Measurements from ENCODE around the gene NUDT8. TPM values are rescaled to one million over a fixed set of nuclear protein-coding genes. Genes with fewer than 3 reads are reported as not detected.

NUDT8 gene
- total and polyA plus RNA-seq, 2 experiments from 2014 or later = 5.0 to 15.1 TPM

DNA sequence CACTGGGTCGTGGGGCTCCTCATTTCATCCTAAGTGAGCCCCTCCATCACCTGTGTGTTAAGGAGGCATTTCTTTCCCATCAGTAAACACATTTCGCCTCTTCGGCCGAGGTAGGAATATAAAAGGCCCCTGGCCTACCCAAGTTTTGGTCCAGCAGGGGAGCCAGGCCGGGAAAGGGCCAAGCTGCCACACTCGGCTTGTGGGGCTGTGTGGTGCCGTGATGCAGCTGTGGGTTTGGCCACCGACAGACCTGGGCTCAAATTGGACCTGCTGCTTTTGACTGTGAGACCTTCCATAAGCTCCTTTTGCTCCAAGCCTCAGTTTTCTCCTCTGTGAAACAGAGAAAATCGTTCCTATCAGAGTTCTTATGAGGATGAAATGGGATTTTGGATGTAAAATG is 22.2 kb downstream of the NUDT8 start:
- H2AFZ ChIP-seq = peak overlapping the region; percentile 66; the same call in 1 of the 2 replicates
- TF ChIP-seq EZH2 (IDR thresholded peaks at IDR 0.05; ENCODE audit: low read depth, unreplicated experiment) (no peak), NANOG (IDR thresholded peaks at IDR 0.05; ENCODE audit: borderline replicate concordance) (no peak), ZNF114 (CRISPR knock-in tag; IDR thresholded peaks at IDR 0.05) (no peak)
- H3K9me2 ChIP-seq (ENCODE audit: insufficient read depth) = no peaks in the 10 kb centered on the region
- no peaks in the 10 kb centered on the region for H4K20me1 ChIP-seq (replicated peaks; ENCODE audit: insufficient read depth)
- H3K4me2 ChIP-seq = peak overlapping the region; percentile 96
- no peak overlapping the region for H3K27ac ChIP-seq (ENCODE audit: low read depth)
- peaks cover 1% of the 10 kb centered on the region for H3K27me3 Mint-ChIP-seq (ENCODE audit: insufficient read depth, low read depth, poor library complexity)
- H3K9me3 Mint-ChIP-seq = peaks cover 4% of the 10 kb centered on the region; the same call in 2 of the 3 replicates
- H3K27me3 ChIP-seq (ENCODE audit: insufficient read depth) = no peaks in the 10 kb centered on the region
- H3K4me1 Mint-ChIP-seq = peaks cover 21% of the 10 kb centered on the region
- 0 out of 2 replicates have a peak, but pooled peaks cover 6% of the 10 kb centered on the region for H3F3A ChIP-seq (replicated peaks; ENCODE audit: low read depth)
- H3K4me3 ChIP-seq = peak overlapping the region; percentile 97
- ATAC-seq (no peak), DNase-seq (ENCODE audit: low spot score) (no peak)
- H3K27ac Mint-ChIP-seq = peak overlapping the region; percentile 74
- peaks cover 27% of the 10 kb centered on the region for H3K36me3 Mint-ChIP-seq (ENCODE audit: low read depth)
- H3K4me1 ChIP-seq (ENCODE audit: insufficient read depth) = peaks cover 26% of the 10 kb centered on the region
- H3K36me3 ChIP-seq (ENCODE audit: insufficient read depth) = no peaks in the 10 kb centered on the region
- H3K4me3 Mint-ChIP-seq = peak overlapping the region; percentile 91
- H3K79me2 ChIP-seq (replicated peaks; ENCODE audit: insufficient read depth) = peaks cover 9% of the 10 kb centered on the region; the same call in 1 of the 2 replicates

DNA sequence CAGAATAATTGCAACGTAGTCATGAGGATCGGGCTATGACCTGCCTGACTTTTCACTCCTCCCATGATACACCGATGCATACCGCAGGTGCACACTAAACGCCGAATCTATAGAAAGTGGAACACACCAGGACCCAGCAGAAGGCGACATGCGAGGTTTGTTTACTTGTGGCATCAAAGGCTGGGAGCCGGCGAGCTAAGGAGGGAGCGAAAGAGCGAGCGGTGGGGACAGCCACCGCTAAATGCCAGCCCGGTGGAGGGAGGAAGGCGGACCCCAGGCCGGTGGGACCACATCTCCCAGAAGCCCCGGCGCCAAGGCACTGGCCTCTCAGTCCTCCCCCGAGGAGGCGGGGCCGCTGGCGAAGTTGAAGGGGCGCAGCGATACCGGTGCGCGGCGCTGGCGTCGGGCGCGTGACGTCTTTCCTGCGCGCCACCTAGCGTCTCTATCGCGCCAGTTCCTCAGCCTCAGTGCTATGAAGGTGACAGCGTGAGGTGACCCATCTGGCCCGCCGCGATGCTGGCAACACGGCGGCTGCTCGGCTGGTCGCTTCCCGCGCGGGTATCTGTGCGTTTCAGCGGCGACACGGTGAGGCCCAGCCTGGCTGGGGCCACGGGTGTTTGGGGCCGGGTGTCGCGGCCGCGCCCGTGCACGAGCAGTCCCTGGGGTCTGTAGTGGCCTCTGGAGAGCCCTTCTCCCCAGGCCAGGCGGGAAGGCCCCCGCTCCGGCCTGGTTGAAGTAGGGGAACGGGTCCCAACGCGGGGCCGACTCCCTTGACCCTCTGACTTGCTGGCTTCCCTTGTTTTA is 23.0 kb downstream of the NUDT8 start, which contains the start of gene NDUFV1:
Gene NDUFV1 (plus strand): TSS at position 445 of the 804 bp plus-strand sequence. CDS start 69 bp downstream, at position 514.
- no peaks in the 10 kb centered on the region for H3K36me3 ChIP-seq (ENCODE audit: insufficient read depth)
- no peak within 1 kb of the TSS for H3K27ac ChIP-seq (ENCODE audit: low read depth)
- TF ChIP-seq, protein P1, sequence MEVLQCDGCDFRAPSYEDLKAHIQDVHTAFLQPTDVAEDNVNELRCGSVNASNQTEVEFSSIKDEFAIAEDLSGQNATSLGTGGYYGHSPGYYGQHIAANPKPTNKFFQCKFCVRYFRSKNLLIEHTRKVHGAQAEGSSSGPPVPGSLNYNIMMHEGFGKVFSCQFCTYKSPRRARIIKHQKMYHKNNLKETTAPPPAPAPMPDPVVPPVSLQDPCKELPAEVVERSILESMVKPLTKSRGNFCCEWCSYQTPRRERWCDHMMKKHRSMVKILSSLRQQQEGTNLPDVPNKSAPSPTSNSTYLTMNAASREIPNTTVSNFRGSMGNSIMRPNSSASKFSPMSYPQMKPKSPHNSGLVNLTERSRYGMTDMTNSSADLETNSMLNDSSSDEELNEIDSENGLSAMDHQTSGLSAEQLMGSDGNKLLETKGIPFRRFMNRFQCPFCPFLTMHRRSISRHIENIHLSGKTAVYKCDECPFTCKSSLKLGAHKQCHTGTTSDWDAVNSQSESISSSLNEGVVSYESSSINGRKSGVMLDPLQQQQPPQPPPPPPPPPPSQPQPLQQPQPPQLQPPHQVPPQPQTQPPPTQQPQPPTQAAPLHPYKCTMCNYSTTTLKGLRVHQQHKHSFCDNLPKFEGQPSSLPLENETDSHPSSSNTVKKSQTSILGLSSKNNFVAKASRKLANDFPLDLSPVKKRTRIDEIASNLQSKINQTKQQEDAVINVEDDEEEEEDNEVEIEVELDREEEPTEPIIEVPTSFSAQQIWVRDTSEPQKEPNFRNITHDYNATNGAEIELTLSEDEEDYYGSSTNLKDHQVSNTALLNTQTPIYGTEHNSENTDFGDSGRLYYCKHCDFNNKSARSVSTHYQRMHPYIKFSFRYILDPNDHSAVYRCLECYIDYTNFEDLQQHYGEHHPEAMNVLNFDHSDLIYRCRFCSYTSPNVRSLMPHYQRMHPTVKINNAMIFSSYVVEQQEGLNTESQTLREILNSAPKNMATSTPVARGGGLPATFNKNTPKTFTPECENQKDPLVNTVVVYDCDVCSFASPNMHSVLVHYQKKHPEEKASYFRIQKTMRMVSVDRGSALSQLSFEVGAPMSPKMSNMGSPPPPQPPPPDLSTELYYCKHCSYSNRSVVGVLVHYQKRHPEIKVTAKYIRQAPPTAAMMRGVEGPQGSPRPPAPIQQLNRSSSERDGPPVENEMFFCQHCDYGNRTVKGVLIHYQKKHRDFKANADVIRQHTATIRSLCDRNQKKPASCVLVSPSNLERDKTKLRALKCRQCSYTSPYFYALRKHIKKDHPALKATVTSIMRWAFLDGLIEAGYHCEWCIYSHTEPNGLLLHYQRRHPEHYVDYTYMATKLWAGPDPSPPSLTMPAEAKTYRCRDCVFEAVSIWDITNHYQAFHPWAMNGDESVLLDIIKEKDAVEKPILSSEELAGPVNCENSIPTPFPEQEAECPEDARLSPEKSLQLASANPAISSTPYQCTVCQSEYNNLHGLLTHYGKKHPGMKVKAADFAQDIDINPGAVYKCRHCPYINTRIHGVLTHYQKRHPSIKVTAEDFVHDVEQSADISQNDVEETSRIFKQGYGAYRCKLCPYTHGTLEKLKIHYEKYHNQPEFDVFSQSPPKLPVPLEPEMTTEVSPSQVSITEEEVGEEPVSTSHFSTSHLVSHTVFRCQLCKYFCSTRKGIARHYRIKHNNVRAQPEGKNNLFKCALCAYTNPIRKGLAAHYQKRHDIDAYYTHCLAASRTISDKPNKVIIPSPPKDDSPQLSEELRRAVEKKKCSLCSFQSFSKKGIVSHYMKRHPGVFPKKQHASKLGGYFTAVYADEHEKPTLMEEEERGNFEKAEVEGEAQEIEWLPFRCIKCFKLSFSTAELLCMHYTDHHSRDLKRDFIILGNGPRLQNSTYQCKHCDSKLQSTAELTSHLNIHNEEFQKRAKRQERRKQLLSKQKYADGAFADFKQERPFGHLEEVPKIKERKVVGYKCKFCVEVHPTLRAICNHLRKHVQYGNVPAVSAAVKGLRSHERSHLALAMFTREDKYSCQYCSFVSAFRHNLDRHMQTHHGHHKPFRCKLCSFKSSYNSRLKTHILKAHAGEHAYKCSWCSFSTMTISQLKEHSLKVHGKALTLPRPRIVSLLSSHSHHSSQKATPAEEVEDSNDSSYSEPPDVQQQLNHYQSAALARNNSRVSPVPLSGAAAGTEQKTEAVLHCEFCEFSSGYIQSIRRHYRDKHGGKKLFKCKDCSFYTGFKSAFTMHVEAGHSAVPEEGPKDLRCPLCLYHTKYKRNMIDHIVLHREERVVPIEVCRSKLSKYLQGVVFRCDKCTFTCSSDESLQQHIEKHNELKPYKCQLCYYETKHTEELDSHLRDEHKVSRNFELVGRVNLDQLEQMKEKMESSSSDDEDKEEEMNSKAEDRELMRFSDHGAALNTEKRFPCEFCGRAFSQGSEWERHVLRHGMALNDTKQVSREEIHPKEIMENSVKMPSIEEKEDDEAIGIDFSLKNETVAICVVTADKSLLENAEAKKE (CRISPR knock-in tag; IDR thresholded peaks at IDR 0.05) = no peak
- no peak for TF ChIP-seq ZNF331 (CRISPR knock-in tag; IDR thresholded peaks at IDR 0.05; ENCODE audit: low read depth)
- no peak for TF ChIP-seq JUNB (IDR thresholded peaks at IDR 0.05; ENCODE audit: unreplicated experiment)
- TF ChIP-seq, protein P2, sequence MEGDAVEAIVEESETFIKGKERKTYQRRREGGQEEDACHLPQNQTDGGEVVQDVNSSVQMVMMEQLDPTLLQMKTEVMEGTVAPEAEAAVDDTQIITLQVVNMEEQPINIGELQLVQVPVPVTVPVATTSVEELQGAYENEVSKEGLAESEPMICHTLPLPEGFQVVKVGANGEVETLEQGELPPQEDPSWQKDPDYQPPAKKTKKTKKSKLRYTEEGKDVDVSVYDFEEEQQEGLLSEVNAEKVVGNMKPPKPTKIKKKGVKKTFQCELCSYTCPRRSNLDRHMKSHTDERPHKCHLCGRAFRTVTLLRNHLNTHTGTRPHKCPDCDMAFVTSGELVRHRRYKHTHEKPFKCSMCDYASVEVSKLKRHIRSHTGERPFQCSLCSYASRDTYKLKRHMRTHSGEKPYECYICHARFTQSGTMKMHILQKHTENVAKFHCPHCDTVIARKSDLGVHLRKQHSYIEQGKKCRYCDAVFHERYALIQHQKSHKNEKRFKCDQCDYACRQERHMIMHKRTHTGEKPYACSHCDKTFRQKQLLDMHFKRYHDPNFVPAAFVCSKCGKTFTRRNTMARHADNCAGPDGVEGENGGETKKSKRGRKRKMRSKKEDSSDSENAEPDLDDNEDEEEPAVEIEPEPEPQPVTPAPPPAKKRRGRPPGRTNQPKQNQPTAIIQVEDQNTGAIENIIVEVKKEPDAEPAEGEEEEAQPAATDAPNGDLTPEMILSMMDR (conservative IDR thresholded peaks at IDR 0.05; ENCODE audit: low read depth in 2 of 2) = peak; percentile 10 to 47; a peak in 3 of 4 replicates
- TF ChIP-seq EZH2phosphoT487 (IDR thresholded peaks at IDR 0.05; ENCODE audit: unreplicated experiment) = no peak
- TF ChIP-seq NANOG (IDR thresholded peaks at IDR 0.05; ENCODE audit: borderline replicate concordance) = no peak
- TF ChIP-seq CREB1 (CRISPR knock-in tag; IDR thresholded peaks at IDR 0.05; ENCODE audit: low read depth) = peak; percentile 98

More for the DNA sequence above, 23.0 kb downstream of the NUDT8 start, which contains the start of gene NDUFV1:
- Mint-ChIP-seq H3K9me3 (peaks cover 4% of the 10 kb centered on the region; the same call in 2 of the 3 replicates), H3K27me3 (ENCODE audit: insufficient read depth, low read depth, poor library complexity) (peaks cover 1% of the 10 kb centered on the region), H3K27ac (peak within 1 kb of the TSS; percentile 74), H3K4me3 (peak within 1 kb of the TSS; percentile 91), H3K36me3 (ENCODE audit: low read depth) (peaks cover 22% of the 10 kb centered on the region), H3K4me1 (peaks cover 21% of the 10 kb centered on the region)
- peak within 1 kb of the TSS; percentile 96 for H3K4me2 ChIP-seq
- DNase-seq (ENCODE audit: low spot score) = peak; percentile 99
- peak; percentile 95 for ATAC-seq
- peaks cover 27% of the 10 kb centered on the region for H3K4me1 ChIP-seq (ENCODE audit: insufficient read depth)
- peak within 1 kb of the TSS; percentile 72; the same call in 1 of the 2 replicates for H2AFZ ChIP-seq
- no peaks in the 10 kb centered on the region for H4K20me1 ChIP-seq (replicated peaks; ENCODE audit: insufficient read depth)
- peaks cover 9% of the 10 kb centered on the region; the same call in 1 of the 2 replicates for H3K79me2 ChIP-seq (replicated peaks; ENCODE audit: insufficient read depth)
- H3K4me3 ChIP-seq = peak within 1 kb of the TSS; percentile 97
- 0 out of 2 replicates have a peak, but pooled peaks cover 6% of the 10 kb centered on the region for H3F3A ChIP-seq (replicated peaks; ENCODE audit: low read depth)
- no peaks in the 10 kb centered on the region for H3K27me3 ChIP-seq (ENCODE audit: insufficient read depth)
- no peaks in the 10 kb centered on the region for H3K9me2 ChIP-seq (ENCODE audit: insufficient read depth)

Measured in GM23338 (cell line).